Loucy (cell line): ENCODE data around the gene SSPN.

ENCODE experiments used
- H2AFZ ChIP-seq: fragments of 200-600 bp; sonication (generic); 2 replicates; pipeline ENCODE4 v1.6.0; 2016; ENCODE audit warnings: antibody characterized with exemption, mild to moderate bottlenecking, low read length, moderate library complexity
- H3F3A ChIP-seq: fragments of 200-600 bp; 2 replicates; pipeline ENCODE4 v1.6.0; 2016; ENCODE audit warnings: antibody characterized with exemption, low read depth, mild to moderate bottlenecking
- H3K27me3 ChIP-seq: fragments of 200-600 bp; sonication (generic); 2 replicates; pipeline ENCODE4 v1.6.1; 2014; ENCODE audit warnings: low read length, mild to moderate bottlenecking; ENCODE audit not compliant: insufficient read depth, poor library complexity, severe bottlenecking
- H3K36me3 ChIP-seq: fragments of 200-600 bp; sonication (generic); 2 replicates; pipeline ENCODE4 v1.6.1; 2016; ENCODE audit warnings: low read length; ENCODE audit not compliant: insufficient read depth
- H3K4me1 ChIP-seq: fragments of 200-600 bp; sonication (generic); 2 replicates; pipeline ENCODE4 v1.5.1; 2014; ENCODE audit warnings: low read length, mild to moderate bottlenecking; ENCODE audit not compliant: insufficient read depth, poor library complexity, severe bottlenecking
- H3K4me2 ChIP-seq: fragments of 200-600 bp; sonication (generic); 2 replicates; pipeline ENCODE4 v1.6.0; 2014; ENCODE audit warnings: antibody characterized with exemption, low read length, low read depth, mild to moderate bottlenecking; ENCODE audit not compliant: poor library complexity, severe bottlenecking
- H3K4me3 ChIP-seq: fragments of 200-600 bp; sonication (generic); 2 replicates; pipeline ENCODE4 v1.5.1; 2014; ENCODE audit warnings: low read length, mild to moderate bottlenecking, mixed read lengths; ENCODE audit not compliant: poor library complexity, severe bottlenecking
- H3K79me2 ChIP-seq: fragments of 200-600 bp; sonication (generic); 2 replicates; pipeline ENCODE4 v1.6.1; 2014; ENCODE audit warnings: low read length; ENCODE audit not compliant: insufficient read depth
- H3K9ac ChIP-seq: fragments of 200-600 bp; sonication (generic); 2 replicates; pipeline ENCODE4 v1.6.0; 2014; ENCODE audit warnings: mild to moderate bottlenecking, low read depth, low read length, moderate library complexity; ENCODE audit not compliant: poor library complexity, severe bottlenecking
- H3K9me2 ChIP-seq: fragments of 200-600 bp; sonication (generic); replicated peaks from 2 replicates; pipeline ENCODE4 v1.6.1; 2016; ENCODE audit warnings: low read depth, low read length, mixed read lengths
- H3K9me3 ChIP-seq: fragments of 200-600 bp; sonication (generic); 2 replicates; pipeline ENCODE4 v1.6.1; 2014; ENCODE audit warnings: mild to moderate bottlenecking, antibody characterized with exemption, low read length, low read depth; ENCODE audit not compliant: insufficient read depth
- H4K20me1 ChIP-seq: fragments of 200-600 bp; sonication (generic); 2 replicates; pipeline ENCODE4 v1.6.0; 2014; ENCODE audit warnings: antibody characterized with exemption, low read length, mild to moderate bottlenecking; ENCODE audit not compliant: insufficient read depth, poor library complexity, severe bottlenecking
- CTCF ChIP-seq: fragments of 200-600 bp; sonication (generic); conservative IDR thresholded peaks from 2 replicates; pipeline ENCODE4 v1.5.1; 2014; ENCODE audit warnings: mild to moderate bottlenecking, antibody characterized with exemption, low read length
- EZH2phosphoT487 ChIP-seq: fragments of 200-600 bp; IDR thresholded peaks from 2 replicates; pipeline ENCODE4 v1.6.1; 2018; ENCODE audit warnings: antibody characterized with exemption, mild to moderate bottlenecking, moderate library complexity, borderline replicate concordance

SSPN gene

GRCh38 chr12:26172013-26172412, 23.4 kb upstream of the SSPN start:
- H3K4me3 ChIP-seq = no peak overlapping the region
- H2AFZ ChIP-seq = no peak overlapping the region
- H3K4me1 ChIP-seq = no peaks in the 10 kb centered on the region
- H3K27me3 ChIP-seq = no peaks in the 10 kb centered on the region
- no peaks in the 10 kb centered on the region for H4K20me1 ChIP-seq
- no peak overlapping the region for H3K9ac ChIP-seq
- no peaks in the 10 kb centered on the region for H3F3A ChIP-seq
- H3K4me2 ChIP-seq = no peak overlapping the region
- no peak for TF ChIP-seq EZH2phosphoT487
- TF ChIP-seq CTCF = no peak
- H3K79me2 ChIP-seq = no peaks in the 10 kb centered on the region
- no peaks in the 10 kb centered on the region for H3K9me2 ChIP-seq
- no peaks in the 10 kb centered on the region for H3K36me3 ChIP-seq
- H3K9me3 ChIP-seq = no peaks in the 10 kb centered on the region

GRCh38 chr12:26172539-26172938, 22.8 kb upstream of the SSPN start:
- H3K4me3 ChIP-seq = no peak overlapping the region
- no peaks in the 10 kb centered on the region for H3K79me2 ChIP-seq
- H3K36me3 ChIP-seq = no peaks in the 10 kb centered on the region
- H3K9me2 ChIP-seq = no peaks in the 10 kb centered on the region
- no peak for TF ChIP-seq EZH2phosphoT487
- no peak for TF ChIP-seq CTCF
- H3K4me2 ChIP-seq = no peak overlapping the region
- no peaks in the 10 kb centered on the region for H3K27me3 ChIP-seq
- H3K9me3 ChIP-seq = no peaks in the 10 kb centered on the region
- H3F3A ChIP-seq = no peaks in the 10 kb centered on the region
- H3K9ac ChIP-seq = no peak overlapping the region
- H4K20me1 ChIP-seq = no peaks in the 10 kb centered on the region
- no peaks in the 10 kb centered on the region for H3K4me1 ChIP-seq
- H2AFZ ChIP-seq = no peak overlapping the region

- Histone ChIP-seq H3K4me1 (no peaks in the 10 kb centered on the region), H3K9me2 (no peaks in the 10 kb centered on the region), H3K79me2 (no peaks in the 10 kb centered on the region), H2AFZ (no peak overlapping the region), H3F3A (no peaks in the 10 kb centered on the region), H3K4me3 (no peak overlapping the region), H3K27me3 (no peaks in the 10 kb centered on the region), H3K36me3 (no peaks in the 10 kb centered on the region), H4K20me1 (no peaks in the 10 kb centered on the region), H3K9me3 (no peaks in the 10 kb centered on the region), H3K4me2 (no peak overlapping the region), H3K9ac (no peak overlapping the region)
- TF ChIP-seq EZH2phosphoT487 (no peak), CTCF (no peak)
Measured at GRCh38 chr12:26172946-26173552, 22.3 kb upstream of the SSPN start.
